Activated T-cell treated with anti-CD3 and anti-CD28 coated beads for 48 hours (primary cell): Measurements from ENCODE around the gene ACTMAP.

ENCODE experiments used
- DNase-seq: peaks from one replicate; pipeline ENCODE4 v3.0.0-alpha.2; 2020; ENCODE audit warnings: low read depth

ACTMAP gene

DNA sequence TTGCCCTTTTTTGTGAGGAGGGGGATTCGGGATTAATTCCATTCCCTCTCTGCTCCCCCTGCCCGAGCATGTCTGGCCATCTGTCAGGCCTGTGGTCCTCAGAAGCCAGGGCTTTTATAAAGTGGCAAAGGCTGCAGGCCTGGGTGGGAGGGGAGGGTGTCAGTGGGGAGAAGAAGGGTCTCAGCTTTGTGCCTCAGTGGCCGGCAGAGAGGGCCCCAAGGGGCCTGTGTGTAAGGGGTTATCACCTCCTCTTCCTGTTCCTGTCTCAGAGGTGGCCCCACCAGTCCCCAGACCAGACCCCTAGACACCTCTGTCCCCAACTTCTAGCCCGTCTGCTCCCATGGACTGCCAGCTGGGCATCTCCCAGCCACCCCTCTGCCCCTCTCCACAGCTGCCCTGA lies 56.4 kb downstream of the ACTMAP start:
- no peak for DNase-seq

GRCh38 chr19:40693150-40693788 lies 57.0 kb downstream of the ACTMAP start:
- no peak for DNase-seq

- no peak for DNase-seq
Measured at GRCh38 chr19:40692212-40692551, 58.1 kb downstream of the ACTMAP start.

DNA sequence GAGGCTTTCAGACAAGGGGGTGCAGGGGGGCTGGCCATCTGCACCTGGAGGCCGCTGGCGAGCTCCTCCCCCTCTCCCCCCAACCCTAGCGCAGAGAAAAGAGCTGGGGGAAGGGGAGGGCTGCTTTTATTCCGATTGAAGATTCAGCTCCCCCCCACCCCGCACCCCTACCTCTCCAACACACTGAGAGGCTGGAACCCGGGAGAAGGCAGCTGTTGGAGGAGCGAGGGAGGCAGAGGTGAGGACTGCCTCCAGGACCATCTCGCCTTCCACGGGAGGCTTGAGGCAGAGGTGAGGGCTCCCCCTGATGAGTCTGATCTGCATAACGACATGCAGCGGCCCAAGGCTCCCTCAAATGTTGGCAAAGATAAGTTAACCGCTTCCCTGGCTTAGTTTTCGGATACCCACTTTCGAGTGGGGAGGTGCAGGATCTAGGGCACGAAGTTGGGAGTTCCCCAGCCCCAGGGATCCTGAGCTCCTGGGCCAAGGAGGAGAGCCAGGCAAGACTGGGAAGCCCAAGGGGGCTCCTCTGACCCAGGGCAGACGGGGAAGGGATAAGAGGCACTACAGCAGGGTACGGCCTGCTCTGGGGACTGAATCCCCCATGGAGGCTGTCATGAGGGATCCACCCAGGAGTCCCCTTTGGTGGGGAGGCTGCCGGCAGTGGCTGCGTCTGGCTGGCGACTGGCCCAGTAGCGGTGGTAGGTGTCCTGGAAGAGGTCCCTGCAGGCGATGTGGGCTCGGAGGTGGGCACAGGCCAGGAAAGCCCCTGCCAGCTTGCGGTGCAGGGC lies 58.7 kb downstream of the ACTMAP start:
- DNase-seq: no peak
